CD8-positive, alpha-beta memory T cell (primary cell): ENCODE data around the gene SWAP70. TPM values are rescaled to one million over a fixed set of nuclear protein-coding genes. Genes with fewer than 3 reads are reported as not detected.
A peak's percentile ranks its signal among the peaks of the same experiment; 100 is the strongest.

ENCODE experiments used
- CTCF ChIA-PET: fragments of 350-600 bp; sonication (Branson Sonifier 250); formaldehyde crosslinking; loops from one replicate; lab custom pipeline; 2021; ENCODE audit warnings: antibody characterized with exemption; lab: Charles Lee
- POLR2A ChIA-PET: fragments of 350-600 bp; sonication (Branson Sonifier 250); formaldehyde crosslinking; loops from one replicate; lab custom pipeline; 2021; ENCODE audit warnings: antibody characterized with exemption; lab: Charles Lee
- DNase-seq, 5 donors: peaks; one replicate each; pipeline versions ENCODE4 v3.0.0 to v3.0.0-alpha.2; 2020 to 2022; ENCODE audit warnings: mixed read lengths in 1 of 5
- H3K27ac ChIP-seq: one replicate; pipeline ENCODE4 v1.7.0; 2013; ENCODE audit warnings: low read depth, mild to moderate bottlenecking, low read length, moderate library complexity
- H3K27me3 ChIP-seq: 2 replicates; pipeline ENCODE4 v1.7.0; 2013; ENCODE audit warnings: low read length, mild to moderate bottlenecking; ENCODE audit not compliant: insufficient read depth, poor library complexity, severe bottlenecking
- H3K36me3 ChIP-seq: 2 replicates; pipeline ENCODE4 v1.7.0; 2013; ENCODE audit warnings: mild to moderate bottlenecking, low read length, moderate library complexity; ENCODE audit not compliant: insufficient read depth
- H3K4me1 ChIP-seq: 2 replicates; pipeline ENCODE4 v1.7.0; 2013; ENCODE audit warnings: mild to moderate bottlenecking, low read length, moderate library complexity; ENCODE audit not compliant: insufficient read depth
- H3K4me3 ChIP-seq: 2 replicates; pipeline ENCODE4 v1.7.0; 2013; ENCODE audit warnings: mild to moderate bottlenecking, low read length
- H3K9me3 ChIP-seq: 2 replicates; pipeline ENCODE4 v1.7.0; 2013; ENCODE audit warnings: mild to moderate bottlenecking, low read length
- H3K27ac Mint-ChIP-seq, 8 donors: one replicate each; pipeline ENCODE4 v1.8.0; 2020 to 2021; ENCODE audit warnings: mixed read lengths in 8 of 8, mild to moderate bottlenecking in 6 of 8, inconsistent platforms in 3 of 8, moderate library complexity in 3 of 8
- H3K27me3 Mint-ChIP-seq, 2 donors: one replicate each; pipeline ENCODE4 v1.8.0; 2020 to 2021; ENCODE audit warnings: mixed read lengths in 2 of 2, mild to moderate bottlenecking in 1 of 2, moderate library complexity in 1 of 2
- H3K36me3 Mint-ChIP-seq, 3 donors: one replicate each; pipeline ENCODE4 v1.8.0; 2020 to 2021; ENCODE audit warnings: mixed read lengths in 3 of 3, inconsistent platforms in 1 of 3, mild to moderate bottlenecking in 1 of 3
- H3K4me1 Mint-ChIP-seq, 3 donors: one replicate each; pipeline ENCODE4 v1.8.0; 2020 to 2021; ENCODE audit warnings: mixed read lengths in 3 of 3, inconsistent platforms in 1 of 3, mild to moderate bottlenecking in 1 of 3
- H3K4me3 Mint-ChIP-seq, 7 donors: one replicate each; pipeline ENCODE4 v1.8.0; 2020 to 2021; ENCODE audit warnings: mixed read lengths in 7 of 7, mild to moderate bottlenecking in 6 of 7, moderate library complexity in 4 of 7, inconsistent platforms in 2 of 7
- H3K9me3 Mint-ChIP-seq, 5 donors: one replicate each; pipeline ENCODE4 v1.8.0; 2020 to 2022; ENCODE audit warnings: mixed read lengths in 5 of 5, mild to moderate bottlenecking in 3 of 5, moderate library complexity in 2 of 5, inconsistent platforms in 1 of 5
- polyA plus RNA-seq: library from polyadenylated mRNA; unstranded; fragments of 300-500 nt; fragmentation: Illumina TruSeq; gene quantifications from one replicate; pipeline ENCODE4 v1.2.3, GENCODE V29; 2021
- total RNA-seq, 2 experiments: library from RNA; stranded (reverse); gene quantifications; one replicate each; pipeline ENCODE4 v1.2.3, GENCODE V29; 2021

SWAP70 gene
- total and polyA plus RNA-seq, 3 experiments from 2014 or later = 5.8 to 7.8 (median 7.8) TPM

DNA sequence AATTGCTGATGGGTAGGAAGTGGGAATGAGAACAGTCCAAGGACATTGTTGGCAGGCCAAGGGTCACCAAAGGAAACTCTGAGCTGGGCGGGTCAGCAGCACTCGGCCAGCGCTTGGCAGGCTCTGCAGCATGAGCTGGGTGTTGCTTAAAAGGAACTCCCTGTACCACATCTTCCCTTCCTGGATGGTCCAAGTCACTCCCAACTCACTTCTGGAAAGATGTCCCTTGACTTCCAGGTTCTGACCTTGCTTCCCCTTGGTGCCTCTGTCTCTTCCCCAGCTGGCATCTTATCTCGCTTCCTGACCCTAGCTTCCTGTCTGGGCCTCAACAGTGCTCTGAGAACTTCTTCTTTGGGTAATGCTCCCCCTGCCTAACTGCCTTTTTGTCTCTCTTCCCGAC, 24.8 kb upstream of the SWAP70 start:
- H3K36me3 ChIP-seq = no peaks in the 10 kb centered on the region
- no peak overlapping the region for H3K4me3 ChIP-seq
- H3K4me3 Mint-ChIP-seq = no peak overlapping the region
- H3K27me3 ChIP-seq = no peaks in the 10 kb centered on the region
- H3K4me1 Mint-ChIP-seq = no peaks in the 10 kb centered on the region
- no peak overlapping the region for H3K27ac ChIP-seq
- no peak overlapping the region for H3K27ac Mint-ChIP-seq
- H3K36me3 Mint-ChIP-seq = no peaks in the 10 kb centered on the region
- DNase-seq = no peak
- POLR2A ChIA-PET = no interaction called here
- CTCF ChIA-PET = no interaction called here
- H3K9me3 Mint-ChIP-seq = peaks cover 0 to 2% (median 0%) of the 10 kb centered on the region in 5 donors
- H3K4me1 ChIP-seq = no peaks in the 10 kb centered on the region
- H3K27me3 Mint-ChIP-seq = peaks cover 7 to 11% of the 10 kb centered on the region in 2 donors
- H3K9me3 ChIP-seq = no peaks in the 10 kb centered on the region

DNA sequence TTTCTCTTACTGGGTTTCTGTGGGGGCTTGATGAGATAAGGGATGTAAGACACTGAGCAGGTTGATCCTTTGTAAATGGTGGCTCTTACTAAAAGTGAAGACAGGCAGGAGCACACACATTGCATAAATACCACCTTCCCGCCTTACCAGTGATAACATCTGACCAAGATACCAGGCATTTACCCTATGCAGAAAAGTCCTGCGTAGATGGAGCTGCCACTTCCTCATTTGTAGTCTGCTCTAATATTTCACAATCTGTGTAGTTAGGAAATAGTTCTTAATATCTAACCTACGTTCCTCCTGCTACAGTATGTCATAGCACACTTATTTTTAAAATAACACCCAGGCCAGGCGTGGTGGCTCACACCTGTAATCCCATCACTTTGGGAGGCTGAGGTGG, 23.9 kb upstream of the SWAP70 start:
- no peaks in the 10 kb centered on the region for H3K9me3 Mint-ChIP-seq
- Histone ChIP-seq H3K4me1 (no peaks in the 10 kb centered on the region), H3K27ac (no peak overlapping the region), H3K36me3 (no peaks in the 10 kb centered on the region), H3K9me3 (no peaks in the 10 kb centered on the region), H3K4me3 (no peak overlapping the region), H3K27me3 (no peaks in the 10 kb centered on the region)
- H3K4me3 Mint-ChIP-seq = no peak overlapping the region
- H3K27ac Mint-ChIP-seq = no peak overlapping the region
- POLR2A ChIA-PET = no interaction called here
- H3K36me3 Mint-ChIP-seq = no peaks in the 10 kb centered on the region
- no peaks in the 10 kb centered on the region for H3K4me1 Mint-ChIP-seq
- CTCF ChIA-PET = no interaction called here
- DNase-seq = no peak
- H3K27me3 Mint-ChIP-seq = peaks cover 7 to 11% of the 10 kb centered on the region in 2 donors

DNA sequence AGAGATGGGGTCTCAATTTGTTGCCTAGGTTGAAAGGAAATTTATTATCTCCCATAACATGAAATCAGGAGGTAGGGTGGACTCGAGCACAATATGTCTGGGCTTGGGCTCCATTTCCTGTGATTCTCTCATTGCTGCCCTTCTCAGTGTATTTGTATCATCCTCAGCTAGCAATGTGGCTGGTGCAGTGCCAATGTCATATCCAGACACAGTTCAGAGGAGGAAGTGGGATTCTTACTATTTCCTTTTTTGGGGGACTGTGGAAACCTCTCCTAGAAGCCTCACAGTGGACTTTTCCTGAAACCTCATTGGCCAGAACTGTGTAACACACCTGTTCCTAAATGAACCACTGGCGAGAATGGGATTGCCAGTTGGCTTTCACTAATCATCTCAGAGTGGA, 21.0 kb upstream of the SWAP70 start:
- H3K4me1 Mint-ChIP-seq = no peaks in the 10 kb centered on the region
- Histone ChIP-seq H3K36me3 (no peaks in the 10 kb centered on the region), H3K27ac (no peak overlapping the region), H3K27me3 (no peaks in the 10 kb centered on the region), H3K4me3 (no peak overlapping the region), H3K4me1 (no peaks in the 10 kb centered on the region), H3K9me3 (no peaks in the 10 kb centered on the region)
- peaks cover 0 to 2% (median 0%) of the 10 kb centered on the region in 5 donors for H3K9me3 Mint-ChIP-seq
- DNase-seq = no peak
- H3K27ac Mint-ChIP-seq = no peak overlapping the region
- peaks cover 7 to 8% of the 10 kb centered on the region in 2 donors for H3K27me3 Mint-ChIP-seq
- H3K4me3 Mint-ChIP-seq = no peak overlapping the region
- CTCF ChIA-PET = no interaction called here
- H3K36me3 Mint-ChIP-seq = peaks cover 0 to 4% (median 0%) of the 10 kb centered on the region in 3 donors
- POLR2A ChIA-PET = no interaction called here

GRCh38 chr11:9643751-9644150, 20.1 kb upstream of the SWAP70 start:
- ChIA-PET POLR2A (no interaction called here), CTCF (no interaction called here)
- Histone ChIP-seq H3K4me3 (no peak overlapping the region), H3K4me1 (no peaks in the 10 kb centered on the region), H3K9me3 (no peaks in the 10 kb centered on the region), H3K27ac (no peak overlapping the region), H3K27me3 (no peaks in the 10 kb centered on the region), H3K36me3 (no peaks in the 10 kb centered on the region)
- H3K9me3 Mint-ChIP-seq = peaks cover 0 to 2% (median 0%) of the 10 kb centered on the region in 5 donors
- peak overlapping the region in 1 of 7 donors; percentile 51 for H3K4me3 Mint-ChIP-seq
- H3K27me3 Mint-ChIP-seq = peaks cover 7 to 8% of the 10 kb centered on the region in 2 donors
- H3K4me1 Mint-ChIP-seq = no peaks in the 10 kb centered on the region
- no peak for DNase-seq
- H3K27ac Mint-ChIP-seq = no peak overlapping the region
- H3K36me3 Mint-ChIP-seq = peaks cover 0 to 4% (median 0%) of the 10 kb centered on the region in 3 donors

- Histone ChIP-seq H3K27ac (no peak overlapping the region), H3K36me3 (no peaks in the 10 kb centered on the region), H3K9me3 (no peaks in the 10 kb centered on the region), H3K4me3 (no peak overlapping the region), H3K27me3 (no peaks in the 10 kb centered on the region), H3K4me1 (no peaks in the 10 kb centered on the region)
- CTCF ChIA-PET = no interaction called here
- H3K4me3 Mint-ChIP-seq = no peak overlapping the region
- H3K9me3 Mint-ChIP-seq = peaks cover 0 to 2% (median 0%) of the 10 kb centered on the region in 5 donors
- no peak for DNase-seq
- H3K27ac Mint-ChIP-seq = peak overlapping the region in 1 of 8 donors; percentile 0
- peaks cover 0 to 4% (median 0%) of the 10 kb centered on the region in 3 donors for H3K36me3 Mint-ChIP-seq
- POLR2A ChIA-PET = no interaction called here
- H3K4me1 Mint-ChIP-seq = no peaks in the 10 kb centered on the region
- H3K27me3 Mint-ChIP-seq = peaks cover 3 to 5% of the 10 kb centered on the region in 2 donors
These were observed 18.0 kb upstream of the SWAP70 start for GRCh38 chr11:9645881-9646280.

DNA sequence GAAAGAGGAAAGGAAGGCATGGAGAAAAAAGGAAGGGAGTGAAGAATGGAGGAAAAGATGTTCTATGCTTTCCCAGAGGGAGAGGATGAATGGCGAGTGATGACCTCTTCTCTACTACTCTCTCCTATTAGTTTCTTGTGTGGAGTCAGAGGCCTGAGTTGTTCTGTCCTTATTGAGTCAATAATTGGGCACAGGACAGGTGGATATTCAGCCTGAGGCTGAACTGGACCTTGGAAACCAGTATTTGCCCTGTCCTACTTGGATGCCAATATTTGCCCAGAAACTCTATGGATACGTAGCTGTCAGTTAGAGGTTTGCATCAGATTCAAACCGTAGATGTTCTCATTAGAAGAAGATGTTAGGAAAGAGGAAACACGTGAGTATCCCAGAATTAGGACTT, 17.6 kb upstream of the SWAP70 start:
- Histone ChIP-seq H3K9me3 (no peaks in the 10 kb centered on the region), H3K4me1 (no peaks in the 10 kb centered on the region), H3K36me3 (no peaks in the 10 kb centered on the region), H3K27ac (no peak overlapping the region), H3K27me3 (no peaks in the 10 kb centered on the region), H3K4me3 (no peak overlapping the region)
- no peak for DNase-seq
- Mint-ChIP-seq H3K4me3 (no peak overlapping the region), H3K36me3 (peaks cover 0 to 4% (median 0%) of the 10 kb centered on the region in 3 donors), H3K27me3 (peaks cover 3 to 5% of the 10 kb centered on the region in 2 donors), H3K4me1 (no peaks in the 10 kb centered on the region), H3K9me3 (peaks cover 0 to 2% (median 0%) of the 10 kb centered on the region in 5 donors), H3K27ac (peak overlapping the region in 1 of 8 donors; percentile 0)
- POLR2A ChIA-PET = no interaction called here
- CTCF ChIA-PET = no interaction called here

DNA sequence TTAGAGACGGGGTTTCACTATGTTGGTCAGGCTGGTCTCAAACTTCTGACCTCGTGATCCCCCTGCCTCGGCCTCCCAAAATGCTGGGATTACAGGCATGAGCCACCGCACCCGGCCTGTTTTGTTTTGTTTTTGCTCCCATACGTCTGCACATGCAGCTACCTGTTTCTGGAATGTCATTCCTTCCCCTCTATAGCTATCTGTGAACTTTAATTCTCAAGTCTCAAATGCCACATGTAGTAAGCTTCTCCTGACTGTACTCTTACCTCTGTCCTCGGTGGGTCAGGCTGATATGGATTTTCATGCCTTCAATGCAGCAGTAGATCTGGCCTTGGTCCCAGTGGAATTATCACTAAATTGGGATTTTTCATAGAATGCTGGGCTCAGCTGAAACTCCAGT, 12.4 kb upstream of the SWAP70 start:
- peaks cover 0 to 2% (median 0%) of the 10 kb centered on the region in 5 donors for H3K9me3 Mint-ChIP-seq
- H3K4me3 Mint-ChIP-seq = no peak overlapping the region
- peaks cover 0 to 8% (median 0%) of the 10 kb centered on the region in 3 donors for H3K36me3 Mint-ChIP-seq
- POLR2A ChIA-PET = no interaction called here
- Histone ChIP-seq H3K36me3 (no peaks in the 10 kb centered on the region), H3K9me3 (no peaks in the 10 kb centered on the region), H3K27me3 (no peaks in the 10 kb centered on the region), H3K27ac (no peak overlapping the region), H3K4me3 (no peak overlapping the region), H3K4me1 (no peaks in the 10 kb centered on the region)
- CTCF ChIA-PET = interaction anchor here (1.0 to 2.0 kb wide), 3 partner anchors 18 to 116 kb away, joined by 3 to 5 read pairs (median 3); no protein-coding TSS in a partner anchor
- H3K27me3 Mint-ChIP-seq = peaks cover 0 to 19% of the 10 kb centered on the region in 2 donors
- no peaks in the 10 kb centered on the region for H3K4me1 Mint-ChIP-seq
- DNase-seq = no peak
- H3K27ac Mint-ChIP-seq = no peak overlapping the region

DNA sequence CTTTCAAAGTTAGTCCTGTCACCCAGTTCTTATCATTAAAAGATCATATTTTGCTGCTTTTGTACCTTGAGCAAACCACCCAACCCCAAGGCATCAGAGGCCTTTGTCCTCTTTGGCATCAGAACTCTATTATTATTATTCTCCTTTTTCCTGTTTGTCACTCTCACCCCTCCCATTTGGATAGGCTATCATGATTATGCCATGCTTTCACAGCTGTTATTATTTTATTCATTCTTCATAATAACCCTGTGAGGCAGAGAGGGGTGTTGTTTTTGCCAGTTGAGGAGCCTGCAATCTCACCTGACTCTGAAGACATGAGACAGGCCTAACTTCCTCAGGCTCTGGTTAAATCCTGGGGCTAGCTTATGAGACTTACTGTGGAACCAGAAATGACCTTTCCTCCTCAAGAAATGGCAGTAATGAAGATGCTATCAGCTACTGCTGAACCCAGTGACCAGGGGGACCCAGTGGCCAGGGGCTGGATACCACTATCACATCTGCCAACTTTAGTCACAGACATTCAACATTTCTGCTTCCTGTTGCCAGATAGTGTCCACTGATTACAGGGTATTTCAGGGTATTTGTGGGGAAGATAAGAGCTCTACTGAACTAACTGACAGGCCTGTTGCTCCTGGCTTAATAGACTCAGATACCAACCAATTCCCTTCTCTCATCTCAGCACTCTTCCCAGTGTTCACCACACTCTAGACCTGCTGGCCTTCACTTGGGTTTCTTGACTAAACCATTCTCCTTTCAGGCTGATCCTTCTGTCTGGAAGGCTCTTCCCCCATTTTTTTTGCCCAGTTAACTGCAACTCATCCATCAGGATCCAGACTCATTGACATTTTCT, 11.8 kb upstream of the SWAP70 start:
- Histone ChIP-seq H3K4me1 (no peaks in the 10 kb centered on the region), H3K27ac (no peak overlapping the region), H3K36me3 (no peaks in the 10 kb centered on the region), H3K27me3 (no peaks in the 10 kb centered on the region), H3K9me3 (no peaks in the 10 kb centered on the region), H3K4me3 (no peak overlapping the region)
- Mint-ChIP-seq H3K27me3 (peaks cover 0 to 19% of the 10 kb centered on the region in 2 donors), H3K27ac (no peak overlapping the region), H3K9me3 (peaks cover 0 to 2% (median 0%) of the 10 kb centered on the region in 5 donors), H3K4me3 (no peak overlapping the region), H3K4me1 (no peaks in the 10 kb centered on the region), H3K36me3 (peaks cover 0 to 8% (median 0%) of the 10 kb centered on the region in 3 donors)
- CTCF ChIA-PET = interaction anchor here (1.0 to 2.0 kb wide), 3 partner anchors 19 to 117 kb away, joined by 3 to 5 read pairs (median 3); no protein-coding TSS in a partner anchor
- no peak for DNase-seq
- POLR2A ChIA-PET = no interaction called here
